HCT116 (cell line): ENCODE data around the gene PIGC. TPM values are rescaled to one million over a fixed set of nuclear protein-coding genes. Genes with fewer than 3 reads are reported as not detected.

Experiments
- ATAC-seq: fragments of 200-7000 bp; cut with Tn5 transposase; 2 replicates; pipeline ENCODE4 v1.9.1; 2020; ENCODE audit warnings: mild to moderate bottlenecking, moderate library complexity
- BruUV-seq: library from RNA; stranded (reverse); fragments of 400-500 nt; replicated peaks from 2 replicates; lab custom pipeline; 2021; lab: Mats Ljungman, UMichigan
- CTCF ChIA-PET: fragments of 300-600 bp; sonication (Branson Sonifier 250); formaldehyde crosslinking; loops from one replicate; lab custom pipeline; 2021; ENCODE audit warnings: antibody characterized with exemption; lab: Charles Lee
- POLR2A ChIA-PET: fragments of 300-600, 350-600 bp; sonication (Branson Sonifier 250); formaldehyde crosslinking; loops from one replicate; lab custom pipeline; 2021; ENCODE audit warnings: antibody characterized with exemption; lab: Charles Lee
- RAD21 ChIA-PET, 2 experiments: fragments of 300-600 bp; sonication (Branson Sonifier 250); formaldehyde crosslinking; loops; one replicate each; lab custom pipeline; 2023; ENCODE audit warnings: low total read pairs in 2 of 2; ENCODE audit not compliant: uncharacterized antibody in 2 of 2, unreplicated experiment in 2 of 2, low non-redundant PET in 1 of 2; lab: Charles Lee
- DNase-seq: peaks from one replicate; pipeline ENCODE4 v3.0.0-alpha.2; 2010; ENCODE audit warnings: low read depth, low spot score
- H2AFZ ChIP-seq: fragments of 200-600 bp; shearing (Covaris generic), sonication (generic); 2 replicates; pipeline ENCODE4 v1.6.1; 2017; ENCODE audit warnings: low read depth, mixed run types, mixed read lengths, antibody characterized with exemption, low read length; ENCODE audit not compliant: poor library complexity, severe bottlenecking
- H3K27ac ChIP-seq: 2 replicates; pipeline ENCODE4 v1.5.1; 2012; ENCODE audit warnings: low read depth, low read length
- H3K27me3 ChIP-seq: fragments of 200-600 bp; sonication (generic); 2 replicates; pipeline ENCODE4 v1.6.1; 2016; ENCODE audit warnings: mixed run types, low read length, mixed read lengths; ENCODE audit not compliant: insufficient read depth
- H3K36me3 ChIP-seq, 2 experiments: fragments of 200-500 bp in 1 of 2; fragments of 200-600 bp in 1 of 2; sonication (Bioruptor generic) in 1 of 2; sonication (generic) in 1 of 2; 2 replicates each; pipeline versions ENCODE4 v1.5.1 to v1.6.1; 2014 to 2016; ENCODE audit warnings: low read length in 2 of 2, inconsistent platforms in 1 of 2, mixed read lengths in 1 of 2, mixed run types in 1 of 2; ENCODE audit not compliant: insufficient read depth in 2 of 2, control insufficient read depth in 1 of 2
- H3K4me1 ChIP-seq, 2 experiments: fragments of 200-600 bp in 1 of 2; sonication (generic) in 1 of 2; 2 replicates each; pipeline versions ENCODE4 v1.5.1 to v1.6.1; 2012 to 2017; ENCODE audit warnings: low read length in 2 of 2, inconsistent platforms in 1 of 2, mild to moderate bottlenecking in 1 of 2, mixed read lengths in 1 of 2, mixed run types in 1 of 2, moderate library complexity in 1 of 2; ENCODE audit not compliant: insufficient read depth in 2 of 2, control insufficient read depth in 1 of 2
- H3K4me2 ChIP-seq: fragments of 200-600 bp; sonication (generic); 2 replicates; pipeline ENCODE4 v1.6.1; 2017; ENCODE audit warnings: mixed run types, low read length, mixed read lengths
- H3K4me3 ChIP-seq, 2 experiments: fragments of 200-600 bp in 1 of 2; sonication (generic) in 1 of 2; replicated peaks in 1 of 2; 2 replicates each; pipeline ENCODE4 v1.5.1; 2011 to 2016; ENCODE audit warnings: low read length in 2 of 2, control low read depth in 1 of 2, low read depth in 1 of 2, mild to moderate bottlenecking in 1 of 2, mixed read lengths in 1 of 2, mixed run types in 1 of 2
- H3K79me2 ChIP-seq: fragments of 200-600 bp; sonication (generic); 2 replicates; pipeline ENCODE4 v1.6.1; 2017; ENCODE audit warnings: mild to moderate bottlenecking, mixed run types, low read length, moderate library complexity, mixed read lengths; ENCODE audit not compliant: insufficient read depth
- H3K9ac ChIP-seq: fragments of 200-600 bp; sonication (generic); 2 replicates; pipeline ENCODE4 v1.6.1; 2016; ENCODE audit warnings: low read length, mixed read lengths
- H3K9me2 ChIP-seq: fragments of 200-600 bp; sonication (generic), shearing (Covaris generic); 2 replicates; pipeline ENCODE4 v1.6.1; 2017; ENCODE audit warnings: mixed run types, mild to moderate bottlenecking, moderate library complexity; ENCODE audit not compliant: insufficient read depth
- H3K9me3 ChIP-seq, 2 experiments: fragments of 200-500 bp in 1 of 2; fragments of 200-600 bp in 1 of 2; sonication (Bioruptor generic) in 1 of 2; sonication (generic) in 1 of 2; 2 replicates each; pipeline ENCODE4 v1.6.1; 2014 to 2017; ENCODE audit warnings: low read length in 2 of 2, mixed read lengths in 2 of 2, inconsistent platforms in 1 of 2, low read depth in 1 of 2, mild to moderate bottlenecking in 1 of 2, mixed run types in 1 of 2, moderate library complexity in 1 of 2; ENCODE audit not compliant: control insufficient read depth in 1 of 2, insufficient read depth in 1 of 2
- H4K20me1 ChIP-seq: fragments of 200-600 bp; sonication (generic), shearing (Covaris generic); 2 replicates; pipeline ENCODE4 v1.6.1; 2017; ENCODE audit warnings: mixed run types, mild to moderate bottlenecking, moderate library complexity; ENCODE audit not compliant: insufficient read depth
- POLR2A ChIP-seq: IDR thresholded peaks from 2 replicates; pipeline ENCODE4 v1.7.0; 2011; ENCODE audit warnings: borderline replicate concordance; ENCODE audit not compliant: insufficient read depth, insufficient read length; ENCODE audit errors: extremely low read depth
- TCF7L2 ChIP-seq: IDR thresholded peaks from 2 replicates; pipeline ENCODE4 v1.7.0; 2011; ENCODE audit warnings: borderline replicate concordance, inconsistent platforms; ENCODE audit not compliant: insufficient read depth, insufficient read length; ENCODE audit errors: extremely low read depth
- intact Hi-C: fragments of 100-400 bp; cut with micrococcal nuclease; formaldehyde crosslinking; loops from 2 replicates; pipeline ENCODE4 v1.10.0; 2022
- total RNA-seq: library from RNA; stranded (reverse); gene quantifications from one replicate; pipeline ENCODE4 v1.2.1, GENCODE V29; 2021; ENCODE audit not compliant: unreplicated experiment
- TF ChIP-seq, protein P1 (sequence below): IDR thresholded peaks from 2 replicates; pipeline ENCODE4 v1.6.1; 2012
- TF ChIP-seq, protein P2 (sequence below): IDR thresholded peaks from 2 replicates; pipeline ENCODE4 v1.6.1; 2011; ENCODE audit warnings: mild to moderate bottlenecking, low read length, moderate library complexity; ENCODE audit not compliant: insufficient replicate concordance; ENCODE audit errors: extremely low read depth
- TF ChIP-seq, protein P3 (sequence below), 3 experiments: fragments of 200-600 bp in 1 of 3; sonication (generic) in 1 of 3; IDR thresholded peaks in 2 of 3; conservative IDR thresholded peaks in 1 of 3; 2 replicates each; pipeline ENCODE4 v1.5.1; 2012 to 2017; ENCODE audit warnings: low read depth in 2 of 3, low read length in 2 of 3, antibody characterized with exemption in 1 of 3, borderline replicate concordance in 1 of 3, control low read depth in 1 of 3, mild to moderate bottlenecking in 1 of 3, mixed read lengths in 1 of 3, mixed run types in 1 of 3, moderate library complexity in 1 of 3; ENCODE audit not compliant: insufficient read depth in 1 of 3

The PIGC gene
- total RNA-seq, 1 experiment from 2014 or later: 11.9 TPM

DNA sequence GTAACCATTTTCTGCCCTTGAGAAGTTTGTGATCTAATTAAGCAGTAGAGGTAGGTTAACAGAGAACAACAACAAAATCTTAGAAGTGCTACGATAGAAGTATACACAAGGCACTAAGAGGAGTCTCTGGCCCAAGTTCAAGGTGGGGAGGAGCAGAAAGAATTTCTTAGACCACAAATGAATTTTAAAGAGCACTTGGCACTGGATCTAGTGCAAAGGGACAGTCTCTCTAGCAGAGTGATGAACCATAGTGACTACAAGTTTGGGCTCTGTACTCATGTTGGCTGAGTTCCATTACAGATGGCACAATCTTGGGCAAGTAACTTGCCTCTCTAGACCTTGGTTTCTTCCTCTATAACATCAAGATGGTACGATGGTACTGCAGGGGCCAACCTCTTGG lies 33.3 kb upstream of the PIGC start:
- POLR2A ChIA-PET: no interaction called here
- Histone ChIP-seq H3K4me1 (peaks cover 24 to 38% of the 10 kb centered on the region in 2 experiments), H4K20me1 (no peaks in the 10 kb centered on the region), H3K4me2 (no peak overlapping the region), H3K79me2 (no peaks in the 10 kb centered on the region), H3K36me3 (no peaks in the 10 kb centered on the region), H3K27me3 (no peaks in the 10 kb centered on the region), H3K9ac (no peak overlapping the region)
- no TSS peak for BruUV-seq
- ATAC-seq: no peak
- DNase-seq: no peak
- intact Hi-C loops: no loop called here
- TF ChIP-seq, protein P1, sequence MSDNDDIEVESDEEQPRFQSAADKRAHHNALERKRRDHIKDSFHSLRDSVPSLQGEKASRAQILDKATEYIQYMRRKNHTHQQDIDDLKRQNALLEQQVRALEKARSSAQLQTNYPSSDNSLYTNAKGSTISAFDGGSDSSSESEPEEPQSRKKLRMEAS: no peak
- TF ChIP-seq, protein P2, sequence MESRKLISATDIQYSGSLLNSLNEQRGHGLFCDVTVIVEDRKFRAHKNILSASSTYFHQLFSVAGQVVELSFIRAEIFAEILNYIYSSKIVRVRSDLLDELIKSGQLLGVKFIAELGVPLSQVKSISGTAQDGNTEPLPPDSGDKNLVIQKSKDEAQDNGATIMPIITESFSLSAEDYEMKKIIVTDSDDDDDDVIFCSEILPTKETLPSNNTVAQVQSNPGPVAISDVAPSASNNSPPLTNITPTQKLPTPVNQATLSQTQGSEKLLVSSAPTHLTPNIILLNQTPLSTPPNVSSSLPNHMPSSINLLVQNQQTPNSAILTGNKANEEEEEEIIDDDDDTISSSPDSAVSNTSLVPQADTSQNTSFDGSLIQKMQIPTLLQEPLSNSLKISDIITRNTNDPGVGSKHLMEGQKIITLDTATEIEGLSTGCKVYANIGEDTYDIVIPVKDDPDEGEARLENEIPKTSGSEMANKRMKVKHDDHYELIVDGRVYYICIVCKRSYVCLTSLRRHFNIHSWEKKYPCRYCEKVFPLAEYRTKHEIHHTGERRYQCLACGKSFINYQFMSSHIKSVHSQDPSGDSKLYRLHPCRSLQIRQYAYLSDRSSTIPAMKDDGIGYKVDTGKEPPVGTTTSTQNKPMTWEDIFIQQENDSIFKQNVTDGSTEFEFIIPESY: no peak
- TF ChIP-seq TCF7L2: no peak
- TF ChIP-seq, protein P3, sequence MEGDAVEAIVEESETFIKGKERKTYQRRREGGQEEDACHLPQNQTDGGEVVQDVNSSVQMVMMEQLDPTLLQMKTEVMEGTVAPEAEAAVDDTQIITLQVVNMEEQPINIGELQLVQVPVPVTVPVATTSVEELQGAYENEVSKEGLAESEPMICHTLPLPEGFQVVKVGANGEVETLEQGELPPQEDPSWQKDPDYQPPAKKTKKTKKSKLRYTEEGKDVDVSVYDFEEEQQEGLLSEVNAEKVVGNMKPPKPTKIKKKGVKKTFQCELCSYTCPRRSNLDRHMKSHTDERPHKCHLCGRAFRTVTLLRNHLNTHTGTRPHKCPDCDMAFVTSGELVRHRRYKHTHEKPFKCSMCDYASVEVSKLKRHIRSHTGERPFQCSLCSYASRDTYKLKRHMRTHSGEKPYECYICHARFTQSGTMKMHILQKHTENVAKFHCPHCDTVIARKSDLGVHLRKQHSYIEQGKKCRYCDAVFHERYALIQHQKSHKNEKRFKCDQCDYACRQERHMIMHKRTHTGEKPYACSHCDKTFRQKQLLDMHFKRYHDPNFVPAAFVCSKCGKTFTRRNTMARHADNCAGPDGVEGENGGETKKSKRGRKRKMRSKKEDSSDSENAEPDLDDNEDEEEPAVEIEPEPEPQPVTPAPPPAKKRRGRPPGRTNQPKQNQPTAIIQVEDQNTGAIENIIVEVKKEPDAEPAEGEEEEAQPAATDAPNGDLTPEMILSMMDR (IDR thresholded peaks at IDR 0.05 in 2 of 3, conservative IDR thresholded peaks at IDR 0.05 in 1 of 3; ENCODE audit: borderline replicate concordance in 1 of 3, insufficient read depth in 1 of 3, low read depth in 2 of 3, low read length in 2 of 3): no peak
- no peak for TF ChIP-seq POLR2A
- TF ChIP-seq, all 23 proteins: peak for 0
- Histone ChIP-seq H3K4me3 (no peak overlapping the region), H3K9me2 (no peaks in the 10 kb centered on the region), H3K27ac (no peak overlapping the region; the same call in 1 of the 2 replicates), H3K9me3 (no peaks in the 10 kb centered on the region), H2AFZ (peak overlapping the region; percentile 48)
- ChIA-PET RAD21 (no interaction called here), CTCF (no interaction called here)
